PFSK-1 (cell line): ENCODE results near the gene NUF2.

Source experiments
- FOXP2 ChIP-seq: optimal IDR thresholded peaks from 2 replicates; pipeline ENCODE3; 2011; ENCODE audit warnings: borderline replicate concordance, control low read depth, inconsistent platforms; ENCODE audit not compliant: insufficient read depth; ENCODE audit errors: extremely low read length, extremely low read depth
- POLR2AphosphoS5 ChIP-seq: IDR thresholded peaks from 2 replicates; pipeline ENCODE4 v1.6.1; 2012; ENCODE audit warnings: low read depth, mild to moderate bottlenecking, control low read depth, low read length, moderate library complexity
- SIN3A ChIP-seq: IDR thresholded peaks from 2 replicates; pipeline ENCODE4 v1.6.1; 2012; ENCODE audit warnings: mild to moderate bottlenecking, low read length, moderate library complexity, borderline replicate concordance; ENCODE audit not compliant: insufficient read depth
- TAF1 ChIP-seq: IDR thresholded peaks from 2 replicates; pipeline ENCODE4 v1.6.1; 2012; ENCODE audit warnings: low read length, control low read depth, borderline replicate concordance; ENCODE audit not compliant: insufficient read depth
- TF ChIP-seq, protein P1 (sequence below), 2 experiments: IDR thresholded peaks; 2 replicates each; pipeline versions ENCODE4 v1.6.1 to v1.8.0; 2011 to 2012; ENCODE audit warnings: low read depth in 2 of 2, low read length in 2 of 2, control low read depth in 1 of 2, inconsistent platforms in 1 of 2, mild to moderate bottlenecking in 1 of 2, moderate library complexity in 1 of 2; ENCODE audit not compliant: insufficient read depth in 1 of 2

NUF2 gene

GRCh38 chr1:163365186-163365585, 43.4 kb downstream of the NUF2 start:
- no peak for TF ChIP-seq SIN3A
- TF ChIP-seq FOXP2: no peak
- TF ChIP-seq POLR2AphosphoS5: no peak
- no peak for TF ChIP-seq TAF1
- TF ChIP-seq, protein P1, sequence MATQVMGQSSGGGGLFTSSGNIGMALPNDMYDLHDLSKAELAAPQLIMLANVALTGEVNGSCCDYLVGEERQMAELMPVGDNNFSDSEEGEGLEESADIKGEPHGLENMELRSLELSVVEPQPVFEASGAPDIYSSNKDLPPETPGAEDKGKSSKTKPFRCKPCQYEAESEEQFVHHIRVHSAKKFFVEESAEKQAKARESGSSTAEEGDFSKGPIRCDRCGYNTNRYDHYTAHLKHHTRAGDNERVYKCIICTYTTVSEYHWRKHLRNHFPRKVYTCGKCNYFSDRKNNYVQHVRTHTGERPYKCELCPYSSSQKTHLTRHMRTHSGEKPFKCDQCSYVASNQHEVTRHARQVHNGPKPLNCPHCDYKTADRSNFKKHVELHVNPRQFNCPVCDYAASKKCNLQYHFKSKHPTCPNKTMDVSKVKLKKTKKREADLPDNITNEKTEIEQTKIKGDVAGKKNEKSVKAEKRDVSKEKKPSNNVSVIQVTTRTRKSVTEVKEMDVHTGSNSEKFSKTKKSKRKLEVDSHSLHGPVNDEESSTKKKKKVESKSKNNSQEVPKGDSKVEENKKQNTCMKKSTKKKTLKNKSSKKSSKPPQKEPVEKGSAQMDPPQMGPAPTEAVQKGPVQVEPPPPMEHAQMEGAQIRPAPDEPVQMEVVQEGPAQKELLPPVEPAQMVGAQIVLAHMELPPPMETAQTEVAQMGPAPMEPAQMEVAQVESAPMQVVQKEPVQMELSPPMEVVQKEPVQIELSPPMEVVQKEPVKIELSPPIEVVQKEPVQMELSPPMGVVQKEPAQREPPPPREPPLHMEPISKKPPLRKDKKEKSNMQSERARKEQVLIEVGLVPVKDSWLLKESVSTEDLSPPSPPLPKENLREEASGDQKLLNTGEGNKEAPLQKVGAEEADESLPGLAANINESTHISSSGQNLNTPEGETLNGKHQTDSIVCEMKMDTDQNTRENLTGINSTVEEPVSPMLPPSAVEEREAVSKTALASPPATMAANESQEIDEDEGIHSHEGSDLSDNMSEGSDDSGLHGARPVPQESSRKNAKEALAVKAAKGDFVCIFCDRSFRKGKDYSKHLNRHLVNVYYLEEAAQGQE (IDR thresholded peaks at IDR 0.05; ENCODE audit: insufficient read depth in 1 of 2, low read depth in 2 of 2, low read length in 2 of 2): no peak

- TF ChIP-seq TAF1: no peak
These were observed 44.8 kb downstream of the NUF2 start for GRCh38 chr1:163366555-163366954.

- no peak for TF ChIP-seq POLR2AphosphoS5
- TF ChIP-seq SIN3A: no peak
- no peak for TF ChIP-seq TAF1
- TF ChIP-seq FOXP2: no peak
These were observed 46.0 kb downstream of the NUF2 start for GRCh38 chr1:163367721-163368120.

- TF ChIP-seq FOXP2 (no peak), SIN3A (no peak), POLR2AphosphoS5 (no peak), TAF1 (no peak)
- TF ChIP-seq, protein P1 (IDR thresholded peaks at IDR 0.05; ENCODE audit: insufficient read depth in 1 of 2, low read depth in 2 of 2, low read length in 2 of 2): no peak
These were observed 50.8 kb downstream of the NUF2 start for GRCh38 chr1:163372576-163372975.

GRCh38 chr1:163378554-163378953, 56.8 kb downstream of the NUF2 start:
- no peak for TF ChIP-seq TAF1
- no peak for TF ChIP-seq FOXP2
- no peak for TF ChIP-seq POLR2AphosphoS5
- TF ChIP-seq SIN3A: no peak
- TF ChIP-seq, protein P1 (IDR thresholded peaks at IDR 0.05; ENCODE audit: insufficient read depth in 1 of 2, low read depth in 2 of 2, low read length in 2 of 2): no peak

- no peak for TF ChIP-seq SIN3A
- TF ChIP-seq TAF1: no peak
- TF ChIP-seq, protein P1 (IDR thresholded peaks at IDR 0.05; ENCODE audit: insufficient read depth in 1 of 2, low read depth in 2 of 2, low read length in 2 of 2): no peak
- TF ChIP-seq FOXP2: no peak
- TF ChIP-seq POLR2AphosphoS5: no peak
These were observed 58.0 kb downstream of the NUF2 start for GRCh38 chr1:163379801-163380200.
